Measurements from ENCODE around the gene STPG4. TPM values are rescaled to one million over a fixed set of nuclear protein-coding genes. Genes with fewer than 3 reads are reported as not detected.

Gene STPG4
- total and polyA plus RNA-seq, 2 donors from 2014 or later, result not detected

DNA sequence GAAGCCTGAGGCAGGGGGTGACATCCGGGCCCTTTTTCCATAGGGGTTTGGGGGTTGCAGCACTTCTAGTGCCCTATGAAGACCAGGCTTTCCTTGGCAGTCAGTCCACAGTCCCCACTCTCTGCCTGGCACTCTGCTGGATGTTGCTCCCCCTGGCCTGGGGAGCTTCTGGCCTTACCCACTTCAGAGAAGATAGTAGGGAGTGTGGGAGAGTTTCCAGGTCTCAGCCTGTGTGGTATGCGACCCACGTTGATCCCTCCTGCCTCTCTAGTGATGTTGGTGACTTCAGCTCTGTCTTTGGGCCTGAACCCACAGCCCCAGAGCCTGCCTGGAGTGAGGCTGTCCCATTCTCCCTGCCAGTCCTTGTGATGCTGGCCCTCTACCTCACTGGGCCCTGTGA is 105.6 kb downstream of the STPG4 start:
- H3K9me3 ChIP-seq (ENCODE audit: control insufficient read depth in 2 of 3, insufficient read depth in 1 of 3, low read length in 3 of 3), result no peaks in the 10 kb centered on the region
- H3K4me3 ChIP-seq (ENCODE audit: low read length in 3 of 3), result no peak overlapping the region
- intact Hi-C loops (cut with DNase I), result no loop called here
- TF ChIP-seq, protein P1, sequence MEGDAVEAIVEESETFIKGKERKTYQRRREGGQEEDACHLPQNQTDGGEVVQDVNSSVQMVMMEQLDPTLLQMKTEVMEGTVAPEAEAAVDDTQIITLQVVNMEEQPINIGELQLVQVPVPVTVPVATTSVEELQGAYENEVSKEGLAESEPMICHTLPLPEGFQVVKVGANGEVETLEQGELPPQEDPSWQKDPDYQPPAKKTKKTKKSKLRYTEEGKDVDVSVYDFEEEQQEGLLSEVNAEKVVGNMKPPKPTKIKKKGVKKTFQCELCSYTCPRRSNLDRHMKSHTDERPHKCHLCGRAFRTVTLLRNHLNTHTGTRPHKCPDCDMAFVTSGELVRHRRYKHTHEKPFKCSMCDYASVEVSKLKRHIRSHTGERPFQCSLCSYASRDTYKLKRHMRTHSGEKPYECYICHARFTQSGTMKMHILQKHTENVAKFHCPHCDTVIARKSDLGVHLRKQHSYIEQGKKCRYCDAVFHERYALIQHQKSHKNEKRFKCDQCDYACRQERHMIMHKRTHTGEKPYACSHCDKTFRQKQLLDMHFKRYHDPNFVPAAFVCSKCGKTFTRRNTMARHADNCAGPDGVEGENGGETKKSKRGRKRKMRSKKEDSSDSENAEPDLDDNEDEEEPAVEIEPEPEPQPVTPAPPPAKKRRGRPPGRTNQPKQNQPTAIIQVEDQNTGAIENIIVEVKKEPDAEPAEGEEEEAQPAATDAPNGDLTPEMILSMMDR (IDR thresholded peaks at IDR 0.05; ENCODE audit: borderline replicate concordance, extremely low read depth, insufficient read depth), result no peak
- no peak overlapping the region for H3K9ac ChIP-seq (ENCODE audit: low read length in 3 of 3)
- no peak for FAIRE-seq
- DNase-seq, result no peak
- no peak overlapping the region for H3K27ac ChIP-seq (ENCODE audit: low read depth in 2 of 2, low read length in 2 of 2)
- H3K36me3 ChIP-seq (ENCODE audit: control insufficient read depth in 2 of 3, insufficient read depth in 3 of 3, low read length in 3 of 3), result peaks cover 0 to 19% (median 6%) of the 10 kb centered on the region in 3 donors
- H3K4me1 ChIP-seq (ENCODE audit: control insufficient read depth in 2 of 3, insufficient read depth in 2 of 3, low read depth in 1 of 3, low read length in 3 of 3), result no peaks in the 10 kb centered on the region
- no peaks in the 10 kb centered on the region for H3K27me3 ChIP-seq (ENCODE audit: control insufficient read depth, insufficient read depth, low read length)

DNA sequence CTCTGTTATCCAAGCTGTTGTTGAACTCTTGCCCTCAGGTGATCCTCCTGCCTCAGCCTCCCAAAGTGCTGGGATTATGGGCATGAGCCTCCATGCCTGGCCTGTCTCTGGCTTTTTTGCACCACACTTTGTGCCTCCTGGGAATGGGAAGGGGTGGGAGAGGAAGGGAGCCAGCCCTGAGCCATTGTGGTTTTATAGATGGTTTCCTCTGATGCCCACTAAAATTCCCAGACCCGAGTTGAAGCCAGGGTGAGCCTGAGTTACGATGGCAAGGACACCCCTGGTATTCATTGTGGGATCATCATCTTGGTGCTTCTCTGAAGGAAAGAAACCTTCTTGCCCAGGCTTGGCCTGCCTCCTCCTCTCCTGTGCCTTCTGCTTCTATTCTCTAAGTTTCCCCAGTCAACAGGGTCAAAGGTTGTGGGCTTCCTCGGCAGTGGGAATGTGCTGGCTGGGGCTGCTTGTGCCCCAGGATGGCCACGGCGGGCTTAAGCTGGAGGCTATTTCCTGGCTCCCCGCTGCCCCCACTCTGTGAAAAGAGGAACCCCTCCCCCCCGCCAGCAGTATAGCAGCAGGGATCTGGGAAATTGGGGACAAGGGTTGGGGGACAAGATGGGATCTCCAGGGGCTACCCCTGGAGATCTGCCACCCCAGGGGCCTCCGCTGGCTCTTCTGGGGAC is 106.2 kb downstream of the STPG4 start:
- TF ChIP-seq, protein P1 (IDR thresholded peaks at IDR 0.05; ENCODE audit: borderline replicate concordance, extremely low read depth, insufficient read depth), result no peak
- Histone ChIP-seq H3K27ac (ENCODE audit: low read depth in 2 of 2, low read length in 2 of 2) (no peak overlapping the region), H3K27me3 (ENCODE audit: control insufficient read depth, insufficient read depth, low read length) (no peaks in the 10 kb centered on the region), H3K4me1 (ENCODE audit: control insufficient read depth in 2 of 3, insufficient read depth in 2 of 3, low read depth in 1 of 3, low read length in 3 of 3) (no peaks in the 10 kb centered on the region), H3K9ac (ENCODE audit: low read length in 3 of 3) (no peak overlapping the region), H3K4me3 (ENCODE audit: low read length in 3 of 3) (no peak overlapping the region), H3K36me3 (ENCODE audit: control insufficient read depth in 2 of 3, insufficient read depth in 3 of 3, low read length in 3 of 3) (peaks cover 0 to 19% (median 3%) of the 10 kb centered on the region in 3 donors), H3K9me3 (ENCODE audit: control insufficient read depth in 2 of 3, insufficient read depth in 1 of 3, low read length in 3 of 3) (no peaks in the 10 kb centered on the region)
- no peak for DNase-seq
- intact Hi-C loops (cut with DNase I), result no loop called here
- no peak for FAIRE-seq

DNA sequence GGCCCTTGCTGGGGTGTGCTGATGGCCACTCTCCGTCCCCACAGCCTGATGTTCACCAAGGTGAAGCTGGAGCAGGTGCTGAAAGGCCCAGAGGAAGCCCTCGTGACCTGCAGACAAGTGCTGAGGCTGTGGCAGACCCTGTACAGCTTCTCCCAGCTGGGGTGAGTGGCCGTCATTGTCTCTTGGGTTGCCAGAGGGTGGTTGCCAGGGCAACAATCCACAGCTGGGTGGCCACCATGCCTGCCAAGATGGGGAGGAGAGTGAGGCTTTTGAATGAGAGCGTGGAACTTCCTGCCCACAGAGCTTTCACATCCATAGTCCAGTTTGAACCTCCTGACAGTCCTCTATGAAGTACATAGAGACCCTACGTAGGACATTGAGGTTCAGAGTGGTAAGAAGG is 108.8 kb downstream of the STPG4 start:
- Histone ChIP-seq H3K9ac (ENCODE audit: low read length in 3 of 3) (no peak overlapping the region), H3K4me3 (ENCODE audit: low read length in 3 of 3) (no peak overlapping the region), H3K27me3 (ENCODE audit: control insufficient read depth, insufficient read depth, low read length) (no peaks in the 10 kb centered on the region), H3K36me3 (ENCODE audit: control insufficient read depth in 2 of 3, insufficient read depth in 3 of 3, low read length in 3 of 3) (peaks cover 0 to 19% (median 3%) of the 10 kb centered on the region in 3 donors), H3K4me1 (ENCODE audit: control insufficient read depth in 2 of 3, insufficient read depth in 2 of 3, low read depth in 1 of 3, low read length in 3 of 3) (peaks cover 0 to 9% (median 0%) of the 10 kb centered on the region in 3 donors), H3K27ac (ENCODE audit: low read depth in 2 of 2, low read length in 2 of 2) (no peak overlapping the region), H3K9me3 (ENCODE audit: control insufficient read depth in 2 of 3, insufficient read depth in 1 of 3, low read length in 3 of 3) (no peaks in the 10 kb centered on the region)
- FAIRE-seq (no peak), DNase-seq (no peak)
- TF ChIP-seq, protein P1 (IDR thresholded peaks at IDR 0.05; ENCODE audit: borderline replicate concordance, extremely low read depth, insufficient read depth), result no peak
- intact Hi-C loops (cut with DNase I), result no loop called here

DNA sequence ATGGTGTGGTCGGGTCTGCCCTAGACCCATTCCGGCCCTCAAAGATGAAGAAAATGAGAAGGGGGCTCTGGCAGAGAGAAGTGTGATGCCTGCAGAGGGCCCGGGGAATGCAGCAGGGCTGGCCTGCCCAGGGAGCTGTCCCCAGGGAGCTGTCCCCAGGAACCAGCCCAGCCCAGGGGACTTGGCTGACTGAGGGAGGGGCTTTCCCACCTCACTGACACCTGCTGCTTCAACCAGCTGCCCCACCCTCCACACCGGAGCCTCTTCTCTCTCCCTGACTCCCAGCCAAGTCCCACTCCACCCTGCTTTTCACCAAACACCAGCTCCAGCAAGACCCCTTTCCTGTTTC is 111.2 kb downstream of the STPG4 start:
- H3K4me1 ChIP-seq (ENCODE audit: control insufficient read depth in 2 of 3, insufficient read depth in 2 of 3, low read depth in 1 of 3, low read length in 3 of 3), result peaks cover 0 to 9% (median 0%) of the 10 kb centered on the region in 3 donors
- peaks cover 0 to 7% (median 3%) of the 10 kb centered on the region in 3 donors for H3K36me3 ChIP-seq (ENCODE audit: control insufficient read depth in 2 of 3, insufficient read depth in 3 of 3, low read length in 3 of 3)
- H3K9ac ChIP-seq (ENCODE audit: low read length in 3 of 3), result no peak overlapping the region
- no peaks in the 10 kb centered on the region for H3K27me3 ChIP-seq (ENCODE audit: control insufficient read depth, insufficient read depth, low read length)
- TF ChIP-seq, protein P1 (IDR thresholded peaks at IDR 0.05; ENCODE audit: borderline replicate concordance, extremely low read depth, insufficient read depth), result no peak
- FAIRE-seq (no peak), DNase-seq (no peak)
- H3K9me3 ChIP-seq (ENCODE audit: control insufficient read depth in 2 of 3, insufficient read depth in 1 of 3, low read length in 3 of 3), result no peaks in the 10 kb centered on the region
- no peak overlapping the region for H3K4me3 ChIP-seq (ENCODE audit: low read length in 3 of 3)
- intact Hi-C loops (cut with DNase I), result no loop called here
- no peak overlapping the region for H3K27ac ChIP-seq (ENCODE audit: low read depth in 2 of 2, low read length in 2 of 2)

All from kidney (tissue), 14 donors.